ENCODE measurements around the gene PARVB. TPM values are rescaled to one million over a fixed set of nuclear protein-coding genes. Genes with fewer than 3 reads are reported as not detected.

The PARVB gene
- total RNA-seq, 1 donor = 29.3 TPM

DNA sequence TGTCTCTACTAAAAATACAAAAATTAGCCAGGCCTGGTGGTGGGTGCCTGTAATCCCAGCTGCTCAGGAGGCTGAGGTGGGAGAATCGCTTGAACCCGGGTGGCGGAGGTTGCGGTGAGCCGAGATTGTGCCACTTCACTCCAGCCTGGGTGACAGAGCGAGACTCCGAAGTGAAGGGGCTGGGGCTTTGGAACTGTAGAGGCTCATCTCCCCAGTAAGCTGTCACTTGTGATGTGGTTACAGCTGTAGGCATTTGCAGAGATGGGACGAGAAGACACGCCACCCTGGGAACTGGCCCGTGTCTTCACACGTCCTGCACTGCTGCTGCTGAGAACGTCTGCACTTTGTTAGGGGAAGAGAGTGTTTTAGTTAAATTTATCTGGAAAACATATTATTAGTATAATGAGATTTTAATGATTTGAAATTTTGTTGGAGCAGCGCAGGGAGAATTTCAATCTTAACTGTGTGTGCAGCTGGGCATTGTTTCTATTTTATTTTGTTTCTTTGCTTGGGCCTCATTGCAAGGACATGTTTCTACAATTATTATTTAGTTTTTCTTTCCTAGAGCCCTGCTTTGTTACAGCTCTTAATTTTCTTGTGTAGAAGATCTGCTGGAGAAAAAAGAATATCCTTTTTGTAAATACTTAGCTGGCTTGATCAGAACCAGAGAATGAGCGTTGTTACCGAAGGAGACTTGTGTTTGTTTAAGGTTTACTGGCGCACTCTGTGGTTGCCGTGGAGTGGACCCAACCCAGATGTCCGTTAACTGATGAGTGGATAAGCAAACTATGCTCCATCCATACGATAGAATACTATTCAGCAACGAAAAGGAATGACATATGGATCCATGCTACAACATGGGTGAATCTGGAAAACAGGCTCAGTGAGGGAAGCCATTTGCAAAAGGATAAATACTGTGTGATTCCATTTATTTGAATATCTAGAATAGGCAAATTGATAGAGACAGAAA is 18.4 kb downstream of the PARVB start:
- H3K4me2 ChIP-seq (ENCODE audit: insufficient read depth, low read length) = no peak overlapping the region
- H3K4me3 ChIP-seq (ENCODE audit: insufficient read depth, low read length) = no peak overlapping the region
- peaks cover 39% of the 10 kb centered on the region for H3K79me2 ChIP-seq (ENCODE audit: insufficient read depth, low read length)
- H3K27me3 ChIP-seq (ENCODE audit: insufficient read depth, low read length) = no peaks in the 10 kb centered on the region
- peaks cover 3% of the 10 kb centered on the region for H3K36me3 ChIP-seq (ENCODE audit: insufficient read depth, low read length)
- TF ChIP-seq CTCF (IDR thresholded peaks at IDR 0.05; ENCODE audit: extremely low read depth, low read depth, low read length) = no peak
- no peak overlapping the region for H3K27ac ChIP-seq (ENCODE audit: low read depth, low read length)
- H4K20me1 ChIP-seq (ENCODE audit: insufficient read depth, low read length) = peaks cover 22% of the 10 kb centered on the region
- H3K4me1 ChIP-seq (ENCODE audit: insufficient read depth, low read length) = peaks cover 15% of the 10 kb centered on the region
- H3K9me3 ChIP-seq (ENCODE audit: low read depth, low read length) = no peaks in the 10 kb centered on the region
- no peak overlapping the region for H2AFZ ChIP-seq (ENCODE audit: low read length)
- peak; percentile 76 for DNase-seq (ENCODE audit: insufficient read length, low spot score, missing footprints)

GRCh38 chr22:44045145-44045544 is 21.0 kb downstream of the PARVB start:
- peak; percentile 89 for DNase-seq (ENCODE audit: insufficient read length, low spot score, missing footprints)
- Histone ChIP-seq H3K9me3 (ENCODE audit: low read depth, low read length) (no peaks in the 10 kb centered on the region), H3K79me2 (ENCODE audit: insufficient read depth, low read length) (peaks cover 31% of the 10 kb centered on the region), H2AFZ (ENCODE audit: low read length) (no peak overlapping the region), H3K4me1 (ENCODE audit: insufficient read depth, low read length) (peaks cover 6% of the 10 kb centered on the region), H3K4me2 (ENCODE audit: insufficient read depth, low read length) (no peak overlapping the region), H3K27ac (ENCODE audit: low read depth, low read length) (peak overlapping the region; percentile 21), H4K20me1 (ENCODE audit: insufficient read depth, low read length) (peaks cover 18% of the 10 kb centered on the region), H3K4me3 (ENCODE audit: insufficient read depth, low read length) (no peak overlapping the region), H3K36me3 (ENCODE audit: insufficient read depth, low read length) (peaks cover 3% of the 10 kb centered on the region), H3K27me3 (ENCODE audit: insufficient read depth, low read length) (no peaks in the 10 kb centered on the region)
- no peak for TF ChIP-seq CTCF (IDR thresholded peaks at IDR 0.05; ENCODE audit: extremely low read depth, low read depth, low read length)

DNA sequence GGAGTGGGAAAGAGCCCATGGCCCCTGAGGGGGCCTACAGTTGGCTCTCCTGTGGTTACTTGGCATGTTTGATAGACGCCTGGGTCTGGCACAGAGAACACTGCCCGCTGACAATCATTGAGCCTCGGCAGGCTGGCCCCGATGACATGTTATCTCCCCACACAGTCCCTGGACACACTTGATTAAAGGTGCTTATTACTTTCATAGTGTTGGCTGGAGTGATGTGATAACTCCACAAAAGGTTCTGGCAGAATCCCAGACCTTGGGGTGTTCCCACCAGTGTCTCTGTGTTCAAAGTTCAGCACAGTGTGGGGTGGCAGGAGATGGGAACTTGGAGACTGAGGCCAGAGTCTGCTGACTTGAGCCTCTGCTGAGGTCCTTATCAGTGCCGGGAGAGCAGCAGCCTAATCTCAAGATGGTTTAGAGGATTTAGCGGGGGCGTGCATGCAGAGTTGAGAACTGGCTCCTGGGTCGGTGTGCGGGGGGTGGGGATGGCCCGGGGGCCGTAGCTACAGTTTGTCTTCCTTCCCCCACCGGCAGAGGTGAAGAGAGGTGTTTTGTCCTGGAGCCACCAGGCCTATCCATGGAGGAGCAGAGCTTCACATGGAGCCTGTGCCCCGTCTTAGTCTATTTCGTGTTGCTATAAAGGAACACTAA is 22.5 kb downstream of the PARVB start:
- no peaks in the 10 kb centered on the region for H3K9me3 ChIP-seq (ENCODE audit: low read depth, low read length)
- peaks cover 18% of the 10 kb centered on the region for H4K20me1 ChIP-seq (ENCODE audit: insufficient read depth, low read length)
- H3K27me3 ChIP-seq (ENCODE audit: insufficient read depth, low read length) = no peaks in the 10 kb centered on the region
- TF ChIP-seq CTCF (IDR thresholded peaks at IDR 0.05; ENCODE audit: extremely low read depth, low read depth, low read length) = no peak
- peak; percentile 58 for DNase-seq (ENCODE audit: insufficient read length, low spot score, missing footprints)
- H3K36me3 ChIP-seq (ENCODE audit: insufficient read depth, low read length) = peaks cover 3% of the 10 kb centered on the region
- H3K4me3 ChIP-seq (ENCODE audit: insufficient read depth, low read length) = no peak overlapping the region
- H3K27ac ChIP-seq (ENCODE audit: low read depth, low read length) = no peak overlapping the region
- no peak overlapping the region for H2AFZ ChIP-seq (ENCODE audit: low read length)
- peaks cover 6% of the 10 kb centered on the region for H3K4me1 ChIP-seq (ENCODE audit: insufficient read depth, low read length)
- H3K79me2 ChIP-seq (ENCODE audit: insufficient read depth, low read length) = peaks cover 32% of the 10 kb centered on the region
- H3K4me2 ChIP-seq (ENCODE audit: insufficient read depth, low read length) = no peak overlapping the region

DNA sequence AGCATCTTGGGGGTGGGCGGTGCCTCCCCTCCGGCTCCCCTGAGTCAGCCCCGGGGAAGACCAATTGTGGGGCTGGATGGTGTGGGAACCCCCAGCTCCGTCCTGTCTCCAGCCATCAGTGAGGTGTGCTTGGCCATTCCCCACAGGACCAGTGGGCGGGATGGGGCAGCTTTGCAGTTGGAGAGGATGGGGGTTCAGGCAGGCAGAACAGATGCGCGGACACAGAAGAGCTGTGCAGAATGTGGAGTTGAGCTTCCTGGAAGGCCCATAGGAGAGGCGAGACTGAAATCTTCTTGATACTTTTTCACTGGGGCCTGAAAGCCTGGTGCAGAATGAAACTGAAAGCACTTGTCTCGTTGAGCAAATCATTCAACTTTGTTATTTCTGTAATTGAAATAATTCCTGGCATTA is 23.8 kb downstream of the PARVB start:
- no peaks in the 10 kb centered on the region for H3K9me3 ChIP-seq (ENCODE audit: low read depth, low read length)
- no peak overlapping the region for H3K27ac ChIP-seq (ENCODE audit: low read depth, low read length)
- H3K4me1 ChIP-seq (ENCODE audit: insufficient read depth, low read length) = peaks cover 6% of the 10 kb centered on the region
- H3K79me2 ChIP-seq (ENCODE audit: insufficient read depth, low read length) = peaks cover 33% of the 10 kb centered on the region
- H3K27me3 ChIP-seq (ENCODE audit: insufficient read depth, low read length) = no peaks in the 10 kb centered on the region
- peaks cover 18% of the 10 kb centered on the region for H4K20me1 ChIP-seq (ENCODE audit: insufficient read depth, low read length)
- no peak overlapping the region for H3K4me2 ChIP-seq (ENCODE audit: insufficient read depth, low read length)
- H2AFZ ChIP-seq (ENCODE audit: low read length) = no peak overlapping the region
- DNase-seq (ENCODE audit: insufficient read length, low spot score, missing footprints) = peak; percentile 68
- peaks cover 3% of the 10 kb centered on the region for H3K36me3 ChIP-seq (ENCODE audit: insufficient read depth, low read length)
- no peak for TF ChIP-seq CTCF (IDR thresholded peaks at IDR 0.05; ENCODE audit: extremely low read depth, low read depth, low read length)
- H3K4me3 ChIP-seq (ENCODE audit: insufficient read depth, low read length) = no peak overlapping the region

Data from osteoblast (primary cell).